AG04449 (cell line): ENCODE data around the gene CFAP74.

Source experiments
- CTCF ChIA-PET: fragments of 350-600 bp; formaldehyde crosslinking; extraction: SDS; loops from one replicate; lab custom pipeline; 2021; ENCODE audit warnings: antibody characterized with exemption; lab: Yijun Ruan, JAX
- POLR2A ChIA-PET: fragments of 400-600, 350-600 bp; formaldehyde crosslinking; extraction: SDS; loops from one replicate; lab custom pipeline; 2020; ENCODE audit warnings: antibody characterized with exemption, inconsistent platforms; lab: Yijun Ruan, JAX
- DNase-seq: peaks from one replicate; pipeline ENCODE4 v3.0.0-alpha.2; 2010; ENCODE audit warnings: low read depth, low spot score
- H3K4me3 ChIP-seq: 2 replicates; pipeline ENCODE4 v1.5.1; 2011; ENCODE audit warnings: low read depth, mild to moderate bottlenecking, control low read depth, low read length
- TF ChIP-seq, protein P1 (sequence below): IDR thresholded peaks from one replicate; pipeline ENCODE4 v1.5.1; 2011; ENCODE audit warnings: mild to moderate bottlenecking, moderate library complexity, low read length, control low read depth, inconsistent platforms; ENCODE audit not compliant: insufficient read depth; ENCODE audit errors: missing control alignments

Gene CFAP74

DNA sequence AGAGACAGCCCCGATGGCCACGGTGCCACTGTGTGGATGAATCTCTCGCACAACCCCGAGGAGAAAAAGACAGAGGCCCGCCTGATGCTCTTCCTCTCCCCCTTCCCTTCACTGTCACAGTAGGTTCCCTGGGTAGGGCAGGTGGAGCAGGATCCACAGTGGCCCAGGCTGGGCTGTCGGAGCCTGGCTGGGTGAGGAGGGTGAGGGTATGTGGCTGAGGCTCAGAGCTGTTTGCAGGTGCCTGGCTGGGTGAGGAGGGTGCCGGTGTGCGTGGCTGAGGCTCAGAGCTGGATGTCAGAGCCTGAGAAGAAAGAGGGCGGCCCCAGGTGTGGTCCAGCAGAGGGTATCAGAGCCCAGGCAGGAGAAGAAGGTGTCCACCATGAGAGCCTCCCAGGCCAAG lies 2.7 kb downstream of the CFAP74 start:
- ChIA-PET CTCF (interaction anchor here (1.8 kb wide), 1 partner anchor 44 kb away, joined by 5 read pairs; no protein-coding TSS in a partner anchor), POLR2A (no interaction called here)
- H3K4me3 ChIP-seq, result no peak overlapping the region
- TF ChIP-seq, protein P1, sequence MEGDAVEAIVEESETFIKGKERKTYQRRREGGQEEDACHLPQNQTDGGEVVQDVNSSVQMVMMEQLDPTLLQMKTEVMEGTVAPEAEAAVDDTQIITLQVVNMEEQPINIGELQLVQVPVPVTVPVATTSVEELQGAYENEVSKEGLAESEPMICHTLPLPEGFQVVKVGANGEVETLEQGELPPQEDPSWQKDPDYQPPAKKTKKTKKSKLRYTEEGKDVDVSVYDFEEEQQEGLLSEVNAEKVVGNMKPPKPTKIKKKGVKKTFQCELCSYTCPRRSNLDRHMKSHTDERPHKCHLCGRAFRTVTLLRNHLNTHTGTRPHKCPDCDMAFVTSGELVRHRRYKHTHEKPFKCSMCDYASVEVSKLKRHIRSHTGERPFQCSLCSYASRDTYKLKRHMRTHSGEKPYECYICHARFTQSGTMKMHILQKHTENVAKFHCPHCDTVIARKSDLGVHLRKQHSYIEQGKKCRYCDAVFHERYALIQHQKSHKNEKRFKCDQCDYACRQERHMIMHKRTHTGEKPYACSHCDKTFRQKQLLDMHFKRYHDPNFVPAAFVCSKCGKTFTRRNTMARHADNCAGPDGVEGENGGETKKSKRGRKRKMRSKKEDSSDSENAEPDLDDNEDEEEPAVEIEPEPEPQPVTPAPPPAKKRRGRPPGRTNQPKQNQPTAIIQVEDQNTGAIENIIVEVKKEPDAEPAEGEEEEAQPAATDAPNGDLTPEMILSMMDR, result no peak
- no peak for DNase-seq

DNA sequence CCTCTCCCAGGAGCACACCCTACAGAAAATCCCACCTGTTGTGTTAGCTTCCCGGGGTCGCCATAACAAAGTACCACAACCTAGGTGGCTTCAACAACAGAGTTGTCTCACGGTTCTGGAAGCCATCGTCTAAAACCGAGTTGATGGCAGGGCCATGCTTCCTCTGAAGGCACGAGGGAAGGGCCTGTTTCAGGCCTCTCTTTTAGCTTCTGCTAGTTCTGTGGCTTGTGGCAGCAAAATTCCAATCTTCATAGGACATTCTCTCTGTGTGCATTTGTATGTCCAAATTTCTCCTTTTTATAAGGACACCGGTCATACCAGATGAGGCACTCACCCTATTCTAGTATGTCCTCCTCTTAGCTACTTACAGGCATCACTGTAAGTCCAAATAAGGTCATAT lies 3.2 kb downstream of the CFAP74 start:
- ChIA-PET CTCF (interaction anchor here (1.8 kb wide), 1 partner anchor 44 kb away, joined by 5 read pairs; no protein-coding TSS in a partner anchor), POLR2A (no interaction called here)
- H3K4me3 ChIP-seq, result no peak overlapping the region
- TF ChIP-seq, protein P1, result no peak
- no peak for DNase-seq

DNA sequence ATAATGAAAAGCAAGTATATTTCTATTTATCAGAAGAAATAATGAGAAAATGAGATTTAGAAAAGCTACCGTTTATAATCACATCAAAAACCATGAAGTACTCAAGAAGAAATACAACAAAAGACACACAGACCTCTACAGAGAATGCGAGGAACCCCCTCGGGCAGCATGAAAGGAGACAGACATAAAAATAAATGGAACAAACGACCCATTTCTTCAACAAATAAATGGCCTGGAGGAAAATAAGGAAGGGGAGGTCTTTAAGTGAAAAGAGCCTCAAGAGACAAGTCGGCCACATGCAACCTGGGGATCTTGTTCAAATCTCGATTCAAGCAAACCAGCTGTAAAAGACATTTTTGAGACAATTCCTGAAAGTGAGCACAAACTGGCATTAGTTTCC lies 6.0 kb downstream of the CFAP74 start:
- POLR2A ChIA-PET, result no interaction called here
- no peak overlapping the region for H3K4me3 ChIP-seq
- DNase-seq, result no peak
- CTCF ChIA-PET, result no interaction called here
- TF ChIP-seq, protein P1, result no peak

DNA sequence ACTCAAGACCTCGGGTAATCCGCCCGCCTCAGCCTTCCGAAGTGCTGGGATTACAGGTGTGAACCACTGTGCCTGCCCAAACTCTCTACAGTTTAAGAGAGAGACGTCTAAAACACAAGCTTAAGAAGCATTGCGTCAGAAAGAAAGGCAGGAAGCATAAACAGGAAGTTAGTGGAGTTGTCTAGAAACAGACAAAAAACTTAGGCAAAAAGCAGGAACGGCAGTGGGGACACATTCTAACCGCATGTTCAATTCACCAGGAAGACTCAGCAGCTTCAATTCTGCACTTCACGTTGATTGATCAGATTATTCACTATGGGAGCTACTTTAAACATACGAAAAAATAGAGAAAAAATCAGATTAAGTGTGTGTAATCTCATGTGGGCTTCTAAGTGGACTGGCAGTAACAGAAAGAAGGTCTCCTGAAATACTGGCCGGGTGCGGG lies 7.4 kb downstream of the CFAP74 start:
- DNase-seq, result no peak
- POLR2A ChIA-PET, result no interaction called here
- CTCF ChIA-PET, result interaction anchor here (1.0 kb wide), 1 partner anchor 94 kb away, joined by 3 read pairs; no protein-coding TSS in a partner anchor
- no peak overlapping the region for H3K4me3 ChIP-seq
- TF ChIP-seq, protein P1, result no peak

DNA sequence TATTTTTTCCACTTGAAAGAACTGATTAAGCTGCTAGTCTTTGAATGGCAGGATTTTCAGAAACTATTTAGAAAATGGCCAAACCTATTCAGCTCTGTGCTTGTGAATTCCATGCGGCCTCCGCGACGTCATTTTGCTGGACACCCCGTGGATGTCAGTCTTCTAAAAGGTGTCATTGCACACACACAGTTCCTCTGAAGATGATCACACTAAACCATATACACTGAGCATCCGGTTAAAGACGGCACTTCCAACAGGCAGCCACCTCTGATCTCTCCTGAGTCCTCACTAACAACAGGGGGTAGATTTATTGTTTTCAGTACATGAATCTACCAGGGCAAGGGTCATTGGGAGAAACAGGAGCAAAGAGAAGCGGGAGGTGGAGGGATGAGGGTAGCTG lies 9.1 kb downstream of the CFAP74 start:
- TF ChIP-seq, protein P1, result no peak
- POLR2A ChIA-PET, result no interaction called here
- no peak for DNase-seq
- CTCF ChIA-PET, result interaction anchor here (1.5 kb wide), 1 partner anchor 50 kb away, joined by 4 read pairs; no protein-coding TSS in a partner anchor
- no peak overlapping the region for H3K4me3 ChIP-seq

DNA sequence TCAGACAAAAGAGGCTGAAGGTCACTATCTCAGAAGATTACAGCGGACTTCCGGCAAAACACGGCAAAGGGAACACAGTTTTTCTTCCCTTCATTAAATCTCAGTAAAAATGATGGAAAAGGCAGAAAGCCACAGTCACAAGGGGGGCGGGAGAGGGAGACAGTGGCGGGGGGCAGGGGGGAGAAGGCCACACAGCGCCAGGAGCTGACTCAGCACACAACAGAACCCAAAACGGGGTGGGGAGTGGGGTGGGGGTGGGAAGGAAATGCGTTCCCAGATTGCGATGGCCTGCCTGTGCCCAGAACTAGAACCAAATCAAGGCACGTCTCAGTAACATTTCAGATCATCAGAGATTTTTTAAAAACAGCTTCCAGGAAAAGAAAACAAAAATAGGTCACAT lies 13.4 kb downstream of the CFAP74 start:
- POLR2A ChIA-PET, result no interaction called here
- CTCF ChIA-PET, result interaction anchor here (1.6 to 2.1 kb wide), 2 partner anchors 30 to 55 kb away, joined by 6 to 11 read pairs; no protein-coding TSS in a partner anchor
- H3K4me3 ChIP-seq, result no peak overlapping the region
- no peak for DNase-seq
- TF ChIP-seq, protein P1, result no peak
